ENCODE results near the gene FN1.

DNA sequence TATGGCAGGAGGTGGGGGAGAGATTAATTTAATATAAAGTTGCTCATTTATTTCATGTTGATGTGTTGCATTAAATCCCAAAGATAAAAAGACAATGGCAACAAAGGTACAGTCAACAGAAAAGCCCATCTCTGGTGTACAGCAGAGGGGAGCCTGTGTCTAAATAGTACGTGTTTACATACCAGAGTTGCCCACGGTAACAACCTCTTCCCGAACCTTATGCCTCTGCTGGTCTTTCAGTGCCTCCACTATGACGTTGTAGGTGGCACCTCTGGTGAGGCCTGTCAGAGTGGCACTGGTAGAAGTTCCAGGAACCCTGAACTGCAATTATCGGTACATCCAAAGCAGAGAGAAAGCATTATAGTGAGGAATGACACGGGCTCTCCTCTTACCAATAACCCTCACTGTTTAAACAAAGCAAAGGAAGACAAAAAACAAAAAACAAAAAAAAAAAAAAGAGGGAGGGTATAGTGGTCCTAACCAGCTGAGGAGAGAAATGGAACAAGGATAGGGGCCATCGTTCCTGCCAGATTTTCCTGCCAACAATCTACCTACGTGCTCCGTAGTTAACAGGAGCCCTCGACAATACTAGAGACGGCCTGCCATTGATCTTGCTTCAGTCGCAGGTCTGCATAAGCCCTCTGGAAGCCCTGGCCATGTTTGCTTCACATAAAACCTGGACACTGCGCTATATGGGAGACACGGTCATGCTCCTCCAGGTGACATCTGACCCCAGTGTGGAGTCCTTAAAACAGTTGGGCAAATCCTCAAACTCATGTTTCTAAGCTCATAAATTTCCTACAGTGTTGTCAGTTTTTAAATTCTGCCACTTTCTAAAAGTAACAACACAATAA is 65.5 kb downstream of the FN1 start:
- TF ChIP-seq ELF1 (IDR thresholded peaks at IDR 0.05; ENCODE audit: borderline replicate concordance, low read depth), result no peak
- TF ChIP-seq, protein P1, sequence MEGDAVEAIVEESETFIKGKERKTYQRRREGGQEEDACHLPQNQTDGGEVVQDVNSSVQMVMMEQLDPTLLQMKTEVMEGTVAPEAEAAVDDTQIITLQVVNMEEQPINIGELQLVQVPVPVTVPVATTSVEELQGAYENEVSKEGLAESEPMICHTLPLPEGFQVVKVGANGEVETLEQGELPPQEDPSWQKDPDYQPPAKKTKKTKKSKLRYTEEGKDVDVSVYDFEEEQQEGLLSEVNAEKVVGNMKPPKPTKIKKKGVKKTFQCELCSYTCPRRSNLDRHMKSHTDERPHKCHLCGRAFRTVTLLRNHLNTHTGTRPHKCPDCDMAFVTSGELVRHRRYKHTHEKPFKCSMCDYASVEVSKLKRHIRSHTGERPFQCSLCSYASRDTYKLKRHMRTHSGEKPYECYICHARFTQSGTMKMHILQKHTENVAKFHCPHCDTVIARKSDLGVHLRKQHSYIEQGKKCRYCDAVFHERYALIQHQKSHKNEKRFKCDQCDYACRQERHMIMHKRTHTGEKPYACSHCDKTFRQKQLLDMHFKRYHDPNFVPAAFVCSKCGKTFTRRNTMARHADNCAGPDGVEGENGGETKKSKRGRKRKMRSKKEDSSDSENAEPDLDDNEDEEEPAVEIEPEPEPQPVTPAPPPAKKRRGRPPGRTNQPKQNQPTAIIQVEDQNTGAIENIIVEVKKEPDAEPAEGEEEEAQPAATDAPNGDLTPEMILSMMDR (IDR thresholded peaks at IDR 0.05 in 2 of 3, conservative IDR thresholded peaks at IDR 0.05 in 1 of 3; ENCODE audit: borderline replicate concordance in 1 of 3, insufficient read depth in 1 of 3, low read depth in 2 of 3, low read length in 2 of 3), result no peak
